Measurements from ENCODE around the gene FMC1.
"Not testable (repeated sequence)": the region's sequence is repeated elsewhere in the genome, so short reads cannot be mapped to it uniquely, and the experiment has no call there.

Gene FMC1

GRCh38 chr7:139340037-139340807, 915 bp upstream of the FMC1 start:
- peak; percentile 100 for DNase-seq (ENCODE audit: extremely low read depth, low read depth)
- peak; percentile 72 for TF ChIP-seq CTCF (IDR thresholded peaks at IDR 0.05; ENCODE audit: low read depth, low read length, missing control alignments)
- H3K4me3 ChIP-seq (replicated peaks; ENCODE audit: low read depth, low read length): peak overlapping the region; percentile 92

GRCh38 chr7:139340808-139341057, 404 bp upstream of the FMC1 start:
- TF ChIP-seq CTCF (IDR thresholded peaks at IDR 0.05; ENCODE audit: low read depth, low read length, missing control alignments): no peak
- DNase-seq (ENCODE audit: extremely low read depth, low read depth): no peak
- peak overlapping the region; percentile 92 for H3K4me3 ChIP-seq (replicated peaks; ENCODE audit: low read depth, low read length)

GRCh38 chr7:139341776-139342226, 664 bp downstream of the FMC1 start:
- peak overlapping the region; percentile 92 for H3K4me3 ChIP-seq (replicated peaks; ENCODE audit: low read depth, low read length)
- TF ChIP-seq CTCF (IDR thresholded peaks at IDR 0.05; ENCODE audit: low read depth, low read length, missing control alignments): no peak
- no peak for DNase-seq (ENCODE audit: extremely low read depth, low read depth)

- no peak overlapping the region for H3K4me3 ChIP-seq (replicated peaks; ENCODE audit: low read depth, low read length)
- no peak for TF ChIP-seq CTCF (IDR thresholded peaks at IDR 0.05; ENCODE audit: low read depth, low read length, missing control alignments)
- no peak for DNase-seq (ENCODE audit: extremely low read depth, low read depth)
Observed at GRCh38 chr7:139345042-139345441, 3.9 kb downstream of the FMC1 start.

GRCh38 chr7:139351027-139351426, 9.9 kb downstream of the FMC1 start:
- no peak for TF ChIP-seq CTCF (IDR thresholded peaks at IDR 0.05; ENCODE audit: low read depth, low read length, missing control alignments)
- DNase-seq (ENCODE audit: extremely low read depth, low read depth): no peak
- H3K4me3 ChIP-seq (replicated peaks; ENCODE audit: low read depth, low read length): no peak overlapping the region

- TF ChIP-seq CTCF (IDR thresholded peaks at IDR 0.05; ENCODE audit: low read depth, low read length, missing control alignments): no peak
- DNase-seq (ENCODE audit: extremely low read depth, low read depth): no peak
- no peak overlapping the region for H3K4me3 ChIP-seq (replicated peaks; ENCODE audit: low read depth, low read length)
Observed at GRCh38 chr7:139354729-139355128, 13.6 kb downstream of the FMC1 start.

- no peak for DNase-seq (ENCODE audit: extremely low read depth, low read depth)
- no peak overlapping the region for H3K4me3 ChIP-seq (replicated peaks; ENCODE audit: low read depth, low read length)
- no peak for TF ChIP-seq CTCF (IDR thresholded peaks at IDR 0.05; ENCODE audit: low read depth, low read length, missing control alignments)
Observed at GRCh38 chr7:139355320-139355719, 14.2 kb downstream of the FMC1 start.

- H3K4me3 ChIP-seq (replicated peaks; ENCODE audit: low read depth, low read length): peak overlapping the region; percentile 82
- not testable (repeated sequence) for DNase-seq (ENCODE audit: extremely low read depth, low read depth)
Observed at GRCh38 chr7:139357729-139358506, 16.8 kb downstream of the FMC1 start.
